BE2C (cell line): ENCODE data around the gene HEG1.

ENCODE experiments used
- DNase-seq: peaks from one replicate; pipeline ENCODE4 v3.0.0-alpha.2; 2020
- H3K27me3 ChIP-seq: fragments of 250-450 bp; sonication (Bioruptor Pico); 2 replicates; pipeline ENCODE4 v1.5.1; 2020; ENCODE audit warnings: mild to moderate bottlenecking
- H3K36me3 ChIP-seq: fragments of 250-450 bp; sonication (Bioruptor Pico); 2 replicates; pipeline ENCODE4 v1.5.1; 2020; ENCODE audit warnings: mild to moderate bottlenecking
- H3K4me1 ChIP-seq: fragments of 250-450 bp; sonication (Bioruptor Pico); 2 replicates; pipeline ENCODE4 v1.5.1; 2020
- H3K4me3 ChIP-seq: 2 replicates; pipeline ENCODE4 v1.5.1; 2011; ENCODE audit warnings: low read depth, low read length
- H3K9me3 ChIP-seq: fragments of 250-450 bp; sonication (Bioruptor Pico); 2 replicates; pipeline ENCODE4 v1.5.1; 2020
- TF ChIP-seq, protein P1 (sequence below): IDR thresholded peaks from 2 replicates; pipeline ENCODE4 v1.5.1; 2012; ENCODE audit warnings: mild to moderate bottlenecking, low read depth, low read length

Gene HEG1

DNA sequence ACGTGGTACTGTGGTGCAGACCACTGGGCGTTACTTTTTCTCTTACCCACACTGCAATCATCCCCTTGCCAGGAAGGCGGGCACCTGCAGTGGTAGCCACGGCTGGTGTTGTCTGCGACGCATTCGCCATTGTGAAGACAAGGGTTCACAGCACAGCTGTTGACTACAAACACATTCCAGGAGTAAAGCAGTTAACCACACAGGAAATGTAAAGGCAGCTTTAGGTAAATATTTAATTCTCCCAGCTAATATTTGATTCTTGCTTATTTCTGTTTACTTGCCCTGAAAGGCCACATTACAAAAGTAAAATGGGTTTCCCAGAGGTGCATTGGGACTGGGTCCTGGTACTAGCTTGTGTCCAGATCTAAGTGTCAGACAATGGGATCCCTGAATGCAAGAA is 45.4 kb downstream of the HEG1 start:
- Histone ChIP-seq H3K4me3 (no peak overlapping the region), H3K9me3 (no peaks in the 10 kb centered on the region), H3K27me3 (no peaks in the 10 kb centered on the region), H3K36me3 (peaks cover 48% of the 10 kb centered on the region), H3K4me1 (no peaks in the 10 kb centered on the region; the same call in 1 of the 2 replicates)
- TF ChIP-seq, protein P1, sequence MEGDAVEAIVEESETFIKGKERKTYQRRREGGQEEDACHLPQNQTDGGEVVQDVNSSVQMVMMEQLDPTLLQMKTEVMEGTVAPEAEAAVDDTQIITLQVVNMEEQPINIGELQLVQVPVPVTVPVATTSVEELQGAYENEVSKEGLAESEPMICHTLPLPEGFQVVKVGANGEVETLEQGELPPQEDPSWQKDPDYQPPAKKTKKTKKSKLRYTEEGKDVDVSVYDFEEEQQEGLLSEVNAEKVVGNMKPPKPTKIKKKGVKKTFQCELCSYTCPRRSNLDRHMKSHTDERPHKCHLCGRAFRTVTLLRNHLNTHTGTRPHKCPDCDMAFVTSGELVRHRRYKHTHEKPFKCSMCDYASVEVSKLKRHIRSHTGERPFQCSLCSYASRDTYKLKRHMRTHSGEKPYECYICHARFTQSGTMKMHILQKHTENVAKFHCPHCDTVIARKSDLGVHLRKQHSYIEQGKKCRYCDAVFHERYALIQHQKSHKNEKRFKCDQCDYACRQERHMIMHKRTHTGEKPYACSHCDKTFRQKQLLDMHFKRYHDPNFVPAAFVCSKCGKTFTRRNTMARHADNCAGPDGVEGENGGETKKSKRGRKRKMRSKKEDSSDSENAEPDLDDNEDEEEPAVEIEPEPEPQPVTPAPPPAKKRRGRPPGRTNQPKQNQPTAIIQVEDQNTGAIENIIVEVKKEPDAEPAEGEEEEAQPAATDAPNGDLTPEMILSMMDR, result no peak
- DNase-seq, result no peak

- Histone ChIP-seq H3K27me3 (no peaks in the 10 kb centered on the region), H3K9me3 (no peaks in the 10 kb centered on the region), H3K4me3 (no peak overlapping the region), H3K36me3 (peaks cover 40% of the 10 kb centered on the region), H3K4me1 (no peaks in the 10 kb centered on the region; the same call in 1 of the 2 replicates)
- DNase-seq, result no peak
- TF ChIP-seq, protein P1, result no peak
These were observed 47.0 kb downstream of the HEG1 start for GRCh38 chr3:125008766-125009165.

- no peaks in the 10 kb centered on the region for H3K27me3 ChIP-seq
- peaks cover 26% of the 10 kb centered on the region for H3K36me3 ChIP-seq
These were observed 49.5 kb downstream of the HEG1 start for GRCh38 chr3:125006291-125006731.

DNA sequence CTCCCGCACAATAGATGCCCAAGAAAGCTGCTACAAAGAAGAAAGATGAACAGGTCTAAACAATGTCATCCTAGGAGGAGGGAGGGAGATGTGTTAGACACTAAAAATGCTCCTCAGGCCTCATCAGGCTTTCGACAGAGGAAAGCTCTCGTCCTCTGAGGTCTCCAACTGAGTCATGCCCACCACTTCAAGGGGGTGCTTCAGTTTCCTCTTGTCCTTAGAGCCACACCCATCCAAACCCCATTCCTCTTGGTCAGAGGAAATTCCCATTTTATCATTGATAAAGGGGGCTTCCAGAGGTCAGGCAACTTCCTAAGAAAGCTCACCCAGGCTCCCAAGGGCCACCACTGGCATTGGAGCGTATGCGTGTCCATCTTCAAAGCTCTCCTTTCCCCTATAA is 50.1 kb downstream of the HEG1 start:
- H3K9me3 ChIP-seq, result no peaks in the 10 kb centered on the region
- TF ChIP-seq, protein P1, result no peak
- H3K4me1 ChIP-seq, result no peaks in the 10 kb centered on the region; the same call in 1 of the 2 replicates
- no peak overlapping the region for H3K4me3 ChIP-seq
- H3K36me3 ChIP-seq, result peaks cover 29% of the 10 kb centered on the region
- no peaks in the 10 kb centered on the region for H3K27me3 ChIP-seq
- no peak for DNase-seq

More at GRCh38 chr3:125006291-125006731, 49.5 kb downstream of the HEG1 start:
- no peak overlapping the region for H3K4me3 ChIP-seq
- no peaks in the 10 kb centered on the region; the same call in 1 of the 2 replicates for H3K4me1 ChIP-seq
- TF ChIP-seq, protein P1, result no peak
- DNase-seq, result no peak
- H3K9me3 ChIP-seq, result no peaks in the 10 kb centered on the region

DNA sequence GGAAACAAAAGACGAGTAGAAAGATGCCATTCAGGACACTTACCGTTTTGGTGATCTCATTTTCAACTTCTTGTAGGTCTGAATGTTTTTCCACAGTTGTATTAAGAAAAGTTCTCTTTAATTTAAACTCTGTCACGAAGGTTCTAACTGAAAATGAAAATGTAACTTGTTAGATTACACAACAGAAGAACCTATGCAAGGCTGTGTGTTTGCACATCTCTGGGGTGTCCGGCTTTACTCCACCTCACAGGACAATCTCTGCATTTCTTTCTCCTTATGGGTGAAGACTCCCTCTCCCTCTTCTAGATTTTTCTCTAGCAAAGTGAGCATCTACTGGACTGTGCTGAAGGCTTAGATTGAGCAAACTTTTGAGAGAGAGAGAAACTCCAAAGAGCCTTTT is 50.6 kb downstream of the HEG1 start:
- no peak overlapping the region for H3K4me3 ChIP-seq
- TF ChIP-seq, protein P1, result no peak
- DNase-seq, result no peak
- peaks cover 29% of the 10 kb centered on the region for H3K36me3 ChIP-seq
- H3K9me3 ChIP-seq, result no peaks in the 10 kb centered on the region
- no peaks in the 10 kb centered on the region for H3K27me3 ChIP-seq
- H3K4me1 ChIP-seq, result no peaks in the 10 kb centered on the region; the same call in 1 of the 2 replicates

DNA sequence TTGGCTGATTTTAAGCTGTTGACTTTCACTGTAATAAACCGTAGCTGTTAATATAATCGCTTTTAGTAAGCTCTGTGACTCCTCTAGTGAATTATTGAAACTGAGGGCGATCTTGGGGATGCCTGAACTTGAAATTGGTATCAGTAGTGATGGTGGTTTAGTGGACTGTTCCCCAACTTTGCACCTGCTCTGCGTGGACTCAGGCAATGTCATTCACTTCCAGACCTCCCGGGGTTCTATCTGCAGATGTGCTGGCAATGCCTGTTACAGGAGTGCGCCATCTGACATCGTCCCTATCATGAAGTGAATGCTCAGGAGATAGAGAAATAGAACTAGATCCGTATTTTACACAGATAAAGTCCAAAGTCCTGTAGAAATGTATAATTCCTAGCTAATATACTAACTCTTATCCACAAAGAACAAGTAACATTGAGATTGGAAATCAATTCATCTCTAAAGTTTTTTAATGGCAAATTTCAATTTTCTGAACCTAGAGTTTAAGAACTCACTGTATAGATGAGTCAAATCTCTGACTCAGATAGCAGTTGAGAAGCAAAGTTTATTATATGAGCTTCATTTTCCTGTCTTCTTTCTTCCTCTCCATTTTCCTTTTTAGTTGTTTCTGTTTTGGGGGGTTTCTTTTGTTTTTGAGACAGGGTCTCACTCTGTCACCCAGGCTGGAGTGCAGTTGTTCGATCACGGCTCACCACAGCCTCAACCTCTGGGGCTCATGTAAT is 51.8 kb downstream of the HEG1 start:
- Histone ChIP-seq H3K4me3 (no peak overlapping the region), H3K4me1 (peaks cover under 1% of the 10 kb centered on the region; the same call in 1 of the 2 replicates), H3K9me3 (no peaks in the 10 kb centered on the region), H3K27me3 (no peaks in the 10 kb centered on the region), H3K36me3 (peaks cover 21% of the 10 kb centered on the region)
- no peak for DNase-seq
- TF ChIP-seq, protein P1, result no peak
